ENCODE measurements around the gene ZNF384.

DNA sequence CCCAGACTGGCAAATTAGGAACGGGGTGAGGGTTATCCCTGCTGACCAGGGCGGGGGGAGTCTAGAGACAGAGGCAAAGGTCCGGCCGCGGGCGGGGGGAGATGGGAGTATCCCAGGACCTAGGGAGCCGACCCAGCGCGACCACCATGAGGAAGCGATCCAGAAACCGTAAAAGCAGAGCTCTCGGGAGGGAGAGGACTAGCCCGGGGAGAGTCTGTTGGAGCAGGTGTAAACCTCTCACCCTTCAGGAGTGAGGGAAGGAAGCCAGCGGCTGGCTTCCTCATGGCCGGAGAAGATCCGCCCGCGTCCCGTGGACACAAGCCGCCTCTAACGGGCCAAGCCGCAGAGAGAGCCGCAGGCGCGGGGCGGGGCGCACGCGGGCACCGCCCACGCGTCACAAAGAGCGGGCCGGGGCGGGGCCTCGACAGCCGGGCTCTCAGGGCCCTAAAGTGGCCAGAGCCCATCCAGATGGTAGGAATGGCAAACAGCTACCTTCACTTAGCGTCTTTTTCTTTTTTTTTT is 42.0 kb downstream of the ZNF384 start, which contains the start of gene ACRBP:
- TF ChIP-seq REPIN1 (tag by site-specific recombination; IDR thresholded peaks at IDR 0.05; ENCODE audit: low read depth), result no peak
- TF ChIP-seq, protein P1, sequence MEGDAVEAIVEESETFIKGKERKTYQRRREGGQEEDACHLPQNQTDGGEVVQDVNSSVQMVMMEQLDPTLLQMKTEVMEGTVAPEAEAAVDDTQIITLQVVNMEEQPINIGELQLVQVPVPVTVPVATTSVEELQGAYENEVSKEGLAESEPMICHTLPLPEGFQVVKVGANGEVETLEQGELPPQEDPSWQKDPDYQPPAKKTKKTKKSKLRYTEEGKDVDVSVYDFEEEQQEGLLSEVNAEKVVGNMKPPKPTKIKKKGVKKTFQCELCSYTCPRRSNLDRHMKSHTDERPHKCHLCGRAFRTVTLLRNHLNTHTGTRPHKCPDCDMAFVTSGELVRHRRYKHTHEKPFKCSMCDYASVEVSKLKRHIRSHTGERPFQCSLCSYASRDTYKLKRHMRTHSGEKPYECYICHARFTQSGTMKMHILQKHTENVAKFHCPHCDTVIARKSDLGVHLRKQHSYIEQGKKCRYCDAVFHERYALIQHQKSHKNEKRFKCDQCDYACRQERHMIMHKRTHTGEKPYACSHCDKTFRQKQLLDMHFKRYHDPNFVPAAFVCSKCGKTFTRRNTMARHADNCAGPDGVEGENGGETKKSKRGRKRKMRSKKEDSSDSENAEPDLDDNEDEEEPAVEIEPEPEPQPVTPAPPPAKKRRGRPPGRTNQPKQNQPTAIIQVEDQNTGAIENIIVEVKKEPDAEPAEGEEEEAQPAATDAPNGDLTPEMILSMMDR (tag by site-specific recombination; IDR thresholded peaks at IDR 0.05), result no peak
